MV-4-11 (cell line): ENCODE results near the gene CTXND1.

Experiments
- DNase-seq: peaks from one replicate; lab custom pipeline; 2025; lab: John Stamatoyannopoulos, UW

Gene CTXND1

DNA sequence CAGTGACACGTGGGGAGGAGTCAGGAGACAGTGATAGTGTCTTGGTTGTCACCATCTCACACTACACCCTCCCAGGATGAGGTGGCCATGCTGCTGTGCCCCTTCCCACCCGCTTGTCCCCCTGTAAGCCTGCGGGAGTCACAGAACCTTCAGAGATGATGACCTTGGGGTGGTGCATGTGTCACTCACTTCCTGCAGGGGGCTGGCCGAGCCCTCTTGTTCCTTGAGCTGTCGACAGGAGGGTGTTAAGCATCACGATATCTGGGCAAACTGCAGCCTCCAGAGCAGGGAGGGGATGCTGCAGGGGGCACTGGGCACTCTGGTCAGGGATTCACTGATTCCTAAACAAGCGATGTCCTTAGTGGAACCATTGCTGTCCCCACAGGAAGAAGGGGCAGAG lies 71.5 kb downstream of the CTXND1 start:
- no peak for DNase-seq

DNA sequence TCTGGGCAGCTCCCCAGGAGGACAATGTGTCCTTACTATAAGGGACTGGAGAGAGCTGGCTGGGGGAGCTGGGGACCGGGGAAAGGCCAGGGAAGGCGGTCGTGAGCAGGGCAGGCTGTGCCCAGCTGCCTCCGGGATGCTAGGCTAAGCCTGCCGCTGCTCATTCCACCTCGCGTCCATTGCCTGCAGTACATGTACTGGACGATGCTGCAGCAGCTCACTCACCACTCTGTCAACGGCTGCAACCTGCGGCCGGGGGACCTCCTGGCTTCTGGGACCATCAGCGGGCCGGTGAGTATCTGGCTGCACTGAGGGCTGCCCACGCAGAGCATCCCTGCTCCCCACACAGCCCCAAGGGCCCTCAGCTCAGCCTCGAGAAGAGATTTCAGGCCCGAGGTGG lies 72.1 kb downstream of the CTXND1 start:
- DNase-seq: no peak

DNA sequence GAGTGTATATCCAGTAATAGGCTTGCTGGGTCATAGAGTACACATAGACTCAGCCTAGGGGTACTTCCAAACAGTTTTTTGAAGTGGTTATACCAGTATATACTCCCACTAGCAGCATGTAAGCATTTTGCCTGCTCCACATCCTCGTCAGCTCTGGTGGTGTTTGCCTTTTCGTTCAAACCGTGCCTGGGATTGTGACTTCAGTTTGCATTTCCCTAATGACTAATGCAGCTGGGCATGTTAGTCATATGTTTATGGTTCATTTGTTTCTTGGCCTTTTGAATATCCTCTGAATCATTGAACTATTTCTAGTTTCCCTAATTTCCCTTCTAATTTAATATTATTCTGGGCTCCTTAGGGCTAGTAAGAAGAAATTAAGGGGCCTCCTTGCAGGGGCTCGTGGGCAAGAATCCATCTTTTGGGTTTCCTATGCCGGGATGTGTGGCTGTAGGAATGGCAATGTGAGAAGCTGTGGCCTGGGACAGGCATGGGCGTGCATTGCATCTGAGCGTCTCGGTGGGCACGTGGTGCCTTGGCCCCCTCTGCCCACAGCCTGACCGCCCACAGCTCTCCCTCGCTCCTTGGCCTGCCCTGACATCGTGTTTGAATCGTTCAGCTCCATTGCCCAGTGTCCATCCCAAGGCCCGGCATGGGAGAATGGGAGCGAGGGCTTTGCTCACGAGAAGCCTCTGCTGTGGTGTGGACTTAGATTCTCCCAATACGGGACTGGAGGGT lies 72.8 kb downstream of the CTXND1 start:
- no peak for DNase-seq

DNA sequence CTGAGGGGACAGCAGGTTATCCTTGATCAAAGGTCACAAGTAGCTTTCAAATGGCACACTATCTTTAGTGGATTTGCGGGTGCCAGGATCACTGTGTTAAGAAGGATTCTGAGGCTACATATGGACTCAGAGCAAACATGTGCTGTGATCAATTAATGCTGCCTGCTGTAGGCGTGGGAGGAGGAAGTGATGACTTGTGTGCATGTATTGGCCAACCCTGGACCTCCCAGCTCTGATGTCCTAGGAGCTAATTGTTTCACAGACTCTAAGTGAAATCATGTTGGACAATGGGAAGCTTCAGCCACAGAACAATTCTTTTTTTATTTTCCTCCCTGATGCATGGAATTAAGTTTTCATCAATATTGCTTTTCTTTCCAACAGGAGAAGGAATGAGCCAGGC lies 74.9 kb downstream of the CTXND1 start:
- peak; percentile 56 for DNase-seq

DNA sequence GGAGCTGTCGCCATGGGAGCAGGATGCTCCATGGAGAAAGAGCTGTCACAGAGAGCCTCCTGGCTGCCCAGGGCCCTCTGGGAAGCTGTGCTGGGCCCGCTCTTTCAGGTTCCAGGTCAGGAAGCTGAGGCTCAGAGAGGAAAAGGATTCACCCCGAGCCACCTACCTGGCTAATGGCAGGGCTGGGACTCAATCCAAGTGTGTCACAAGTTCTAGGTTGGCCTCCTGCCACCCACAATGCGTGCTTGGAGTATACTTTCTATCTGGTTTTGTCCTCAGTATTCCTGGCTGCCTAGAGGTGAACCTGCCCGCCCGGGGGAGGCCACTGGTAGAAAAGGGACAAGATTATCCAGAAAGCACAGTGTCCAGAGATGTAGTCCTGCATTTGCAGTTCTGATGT lies 75.6 kb downstream of the CTXND1 start:
- no peak for DNase-seq

DNA sequence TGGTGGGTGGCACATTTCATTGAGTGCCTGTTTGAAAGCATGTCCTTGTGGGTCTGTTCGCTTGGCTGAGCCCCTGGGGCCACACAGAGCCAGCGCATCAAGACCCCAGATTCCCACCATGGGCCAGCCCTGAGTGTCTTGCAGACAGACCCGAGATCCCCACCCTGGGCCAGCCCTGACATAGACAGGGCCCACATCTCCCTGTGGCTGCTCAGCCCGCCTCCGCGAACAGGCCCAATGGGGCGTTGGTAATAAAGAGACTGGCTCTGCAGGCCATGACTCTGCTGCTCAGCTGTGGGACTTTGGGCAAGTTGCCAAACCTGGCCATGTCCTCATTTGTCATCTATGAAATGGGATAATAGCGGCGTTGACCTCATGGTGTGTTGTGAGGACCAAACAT lies 76.6 kb downstream of the CTXND1 start:
- DNase-seq: no peak

DNA sequence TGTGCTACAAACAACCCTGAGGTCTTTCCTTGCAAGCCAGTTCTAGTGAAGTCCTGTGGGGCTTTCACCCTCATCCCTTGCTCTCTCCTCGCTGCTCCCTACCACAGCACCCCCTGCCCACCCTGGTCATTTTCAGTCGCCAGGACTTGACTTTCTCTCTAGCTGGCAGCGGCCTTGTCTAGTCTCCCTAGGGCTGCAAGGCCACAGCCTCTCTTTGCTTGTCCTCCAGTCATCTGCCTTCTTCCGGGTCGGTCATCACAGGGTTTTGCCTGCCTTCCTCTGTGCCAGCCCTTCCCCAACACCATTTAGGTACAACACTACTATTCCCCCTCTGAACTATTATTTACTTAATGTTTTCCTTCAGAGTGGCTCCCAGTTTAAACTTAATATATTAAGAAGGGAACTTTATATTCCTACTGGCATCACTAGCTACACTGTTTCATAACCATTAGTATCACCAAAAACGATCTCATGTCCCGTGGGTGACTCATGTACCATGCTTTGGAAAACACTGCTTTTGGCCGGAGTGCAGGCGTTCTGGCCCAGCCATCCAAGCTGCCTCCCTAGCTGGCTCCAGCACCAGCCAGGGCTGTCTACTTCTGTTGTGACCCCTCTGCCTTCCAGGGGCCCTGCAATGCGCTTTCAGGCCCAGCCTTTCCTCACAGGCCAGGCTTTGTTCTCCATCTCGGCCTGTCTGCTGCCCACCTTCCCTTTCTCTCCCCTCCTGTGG lies 77.8 kb downstream of the CTXND1 start:
- no peak for DNase-seq

DNA sequence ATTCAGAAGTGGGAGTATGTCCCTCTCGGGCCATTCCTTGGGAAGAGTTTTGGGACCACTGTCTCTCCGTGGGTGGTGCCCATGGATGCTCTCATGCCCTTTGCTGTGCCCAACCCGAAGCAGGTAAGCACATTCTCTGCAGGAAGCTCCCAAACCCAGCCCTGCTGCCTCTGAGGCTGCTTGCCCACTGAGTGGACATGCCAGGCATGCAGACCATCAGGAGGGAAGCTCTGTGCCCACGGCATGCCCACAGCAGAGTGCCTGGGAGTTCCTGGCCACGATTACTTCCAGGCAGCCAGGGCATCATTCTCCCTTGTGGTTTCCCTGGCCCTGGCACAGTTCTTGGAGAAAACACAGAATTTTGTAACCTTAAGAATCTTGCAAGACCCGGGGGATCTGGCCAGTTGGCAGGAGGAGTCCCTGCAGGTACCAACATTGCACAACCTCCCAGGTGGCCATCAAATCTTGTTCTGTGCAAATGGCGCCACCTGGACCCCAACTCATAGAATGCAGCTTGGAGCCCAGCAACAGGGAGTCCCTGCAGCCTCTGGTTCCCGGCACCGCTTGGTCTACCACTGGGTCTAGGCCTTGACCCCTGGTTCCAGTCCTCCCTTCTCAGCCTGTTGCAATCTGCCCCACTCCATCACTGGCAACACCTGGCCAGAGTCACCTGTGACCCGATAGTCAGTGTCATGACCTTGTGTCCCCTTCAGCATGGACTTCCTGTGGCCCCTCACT lies 78.8 kb downstream of the CTXND1 start:
- DNase-seq: peak; percentile 13

DNA sequence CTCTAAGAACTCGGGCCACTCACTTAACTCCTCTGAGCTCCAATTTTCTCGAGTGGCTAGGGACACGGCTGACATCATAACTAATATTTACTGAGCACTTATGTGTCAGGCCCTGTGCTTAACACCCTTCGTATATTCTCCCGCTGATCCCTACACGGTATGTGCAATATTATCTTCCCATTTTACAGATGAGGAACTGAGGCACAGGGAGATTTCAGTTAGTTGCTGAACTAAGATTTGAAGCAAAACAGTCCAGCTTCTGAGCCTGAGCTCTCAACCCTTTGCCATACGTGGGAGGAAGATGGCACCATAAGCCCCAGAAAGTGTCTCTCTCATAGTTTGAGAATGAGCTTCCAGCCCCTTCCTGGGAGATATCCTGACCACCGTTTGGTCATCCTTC lies 79.6 kb downstream of the CTXND1 start:
- DNase-seq: no peak

DNA sequence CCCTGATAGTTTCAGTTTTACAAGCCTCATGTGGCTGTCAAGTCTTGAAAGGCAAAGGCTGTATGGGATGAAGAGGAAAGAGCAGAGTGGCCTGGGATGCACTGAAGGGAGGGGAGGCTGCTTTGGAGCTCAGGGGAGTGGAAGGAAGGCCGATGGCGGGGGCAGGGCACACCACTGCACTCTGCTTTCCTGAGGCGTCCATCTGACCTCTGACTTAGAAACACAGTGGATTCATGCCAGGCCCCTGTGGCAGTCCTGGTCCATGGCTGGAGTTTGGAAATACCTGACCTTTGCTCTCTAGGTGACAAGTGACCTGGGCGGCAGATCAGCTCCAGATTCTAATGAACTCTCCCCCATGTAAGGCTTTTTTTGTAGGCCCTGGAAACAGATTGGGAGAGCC lies 80.2 kb downstream of the CTXND1 start:
- no peak for DNase-seq

DNA sequence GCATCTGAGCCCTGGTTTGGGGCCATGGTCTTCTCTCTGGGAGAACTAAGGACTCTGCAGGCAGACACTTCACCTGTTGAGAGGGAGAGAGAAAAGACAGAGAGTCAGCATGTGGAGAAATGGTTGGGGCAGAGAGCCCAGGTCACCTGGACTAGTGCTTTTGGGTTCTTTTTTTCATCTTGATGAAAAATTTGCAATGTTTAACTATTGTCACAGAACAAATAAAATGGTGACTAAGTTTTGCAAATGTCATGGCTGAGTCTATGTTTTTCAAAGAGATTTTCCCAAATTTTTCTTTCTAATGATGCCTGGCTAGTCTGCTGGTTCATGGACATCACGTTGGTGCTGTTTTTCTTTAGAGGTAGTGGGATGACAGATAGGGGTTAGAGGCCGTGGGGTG lies 81.4 kb downstream of the CTXND1 start:
- no peak for DNase-seq

DNA sequence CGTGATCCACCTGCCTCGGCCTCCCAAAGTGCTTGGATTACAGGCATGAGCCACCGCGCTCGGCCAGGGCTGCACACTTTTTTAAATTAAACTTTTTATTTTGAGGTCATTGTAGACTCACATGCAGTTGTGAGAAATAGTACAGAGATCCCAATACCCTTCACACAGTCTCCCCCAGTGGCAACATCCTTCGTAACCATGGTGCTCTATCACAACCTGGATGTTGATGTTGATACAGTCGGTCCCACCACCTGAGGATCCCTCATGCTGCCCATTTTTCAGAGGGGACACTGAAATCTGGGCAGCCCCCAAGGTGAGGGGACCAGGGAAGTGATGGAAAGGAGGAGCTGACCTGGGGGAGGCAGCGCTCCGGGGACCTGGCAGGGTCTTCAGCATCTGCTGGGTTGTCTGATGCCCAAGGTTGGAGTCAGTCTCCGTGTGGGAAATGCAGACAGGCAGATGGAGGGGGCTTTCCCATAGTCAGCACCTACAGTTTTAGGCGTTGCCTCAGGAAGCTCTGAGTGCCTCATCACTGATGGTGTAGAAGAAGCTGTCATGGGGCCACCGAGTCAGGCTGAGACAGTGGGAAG lies 82.2 kb downstream of the CTXND1 start:
- DNase-seq: no peak

DNA sequence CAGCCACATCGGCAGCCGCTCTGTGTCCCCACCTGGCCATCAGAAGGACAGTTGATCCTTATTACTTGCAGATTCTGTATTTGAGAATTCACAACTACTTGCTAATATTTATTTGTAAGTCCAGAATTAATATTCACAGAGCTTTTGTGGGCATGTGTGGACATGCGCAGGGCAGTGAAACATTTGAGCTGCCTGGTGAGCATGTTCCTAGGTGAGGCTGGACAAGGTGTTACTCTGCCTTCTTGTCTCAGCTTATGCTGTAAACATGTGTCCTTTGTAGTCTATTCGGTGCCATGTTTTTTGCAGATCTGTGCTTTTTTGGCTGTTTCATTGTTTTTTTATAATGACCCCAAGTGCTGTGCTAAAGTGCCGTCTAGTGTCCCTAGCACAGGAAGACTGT lies 83.6 kb downstream of the CTXND1 start:
- DNase-seq: no peak

DNA sequence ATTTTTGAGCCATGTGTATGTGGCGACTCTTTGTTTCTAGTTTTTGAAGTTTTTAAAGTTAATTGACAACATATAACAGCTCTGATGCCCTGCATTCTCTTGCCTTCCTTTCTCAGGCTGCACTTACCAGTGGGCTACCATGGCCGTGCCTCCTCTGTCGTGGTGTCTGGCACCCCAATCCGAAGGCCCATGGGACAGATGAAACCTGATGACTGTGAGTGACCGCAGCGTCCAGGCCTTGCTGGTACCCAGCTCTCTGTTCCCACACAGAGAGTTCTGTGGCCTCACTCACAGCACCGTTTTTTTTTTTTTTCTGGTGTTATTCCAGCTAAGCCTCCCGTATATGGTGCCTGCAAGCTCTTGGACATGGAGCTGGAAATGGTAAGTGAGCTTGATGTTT lies 84.1 kb downstream of the CTXND1 start:
- no peak for DNase-seq

DNA sequence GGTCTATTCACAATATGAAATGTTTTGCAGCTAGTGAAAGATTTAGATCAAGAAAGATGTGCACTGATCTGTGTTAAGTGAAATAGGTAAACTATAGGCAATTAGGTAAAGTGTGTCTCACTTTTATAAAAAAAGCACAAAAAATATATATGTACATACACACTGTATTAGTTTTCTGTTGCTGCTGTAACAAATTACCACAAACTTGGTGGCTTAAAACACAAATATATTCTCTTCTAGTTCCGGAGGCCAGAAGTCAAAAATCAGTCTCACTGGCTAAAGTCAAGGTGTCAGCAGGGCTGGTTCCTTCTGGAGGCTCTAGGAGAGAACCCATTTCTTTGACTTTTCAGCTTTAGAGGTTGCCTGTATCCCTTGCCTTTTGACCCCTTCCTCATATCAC lies 88.1 kb downstream of the CTXND1 start:
- DNase-seq: no peak

DNA sequence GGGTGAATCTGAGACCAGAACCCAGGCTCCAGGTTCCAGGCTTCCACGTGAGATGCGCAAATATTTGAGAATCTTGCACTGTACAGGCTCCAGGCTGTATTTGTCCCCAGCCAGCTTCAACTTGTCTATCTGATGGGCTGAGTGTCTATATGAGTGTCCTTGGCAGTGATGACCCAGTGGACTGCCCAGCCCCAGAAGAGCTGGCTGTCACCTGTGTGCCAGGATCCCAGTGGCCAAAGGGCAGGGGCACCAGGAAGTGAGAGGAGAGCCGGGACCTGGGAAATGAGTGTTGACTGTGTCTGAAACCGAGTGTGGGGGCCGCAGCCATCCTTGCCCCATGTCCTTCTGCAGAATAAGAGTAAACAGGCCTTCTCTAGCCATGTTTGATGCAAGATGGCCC lies 88.8 kb downstream of the CTXND1 start:
- DNase-seq: no peak

DNA sequence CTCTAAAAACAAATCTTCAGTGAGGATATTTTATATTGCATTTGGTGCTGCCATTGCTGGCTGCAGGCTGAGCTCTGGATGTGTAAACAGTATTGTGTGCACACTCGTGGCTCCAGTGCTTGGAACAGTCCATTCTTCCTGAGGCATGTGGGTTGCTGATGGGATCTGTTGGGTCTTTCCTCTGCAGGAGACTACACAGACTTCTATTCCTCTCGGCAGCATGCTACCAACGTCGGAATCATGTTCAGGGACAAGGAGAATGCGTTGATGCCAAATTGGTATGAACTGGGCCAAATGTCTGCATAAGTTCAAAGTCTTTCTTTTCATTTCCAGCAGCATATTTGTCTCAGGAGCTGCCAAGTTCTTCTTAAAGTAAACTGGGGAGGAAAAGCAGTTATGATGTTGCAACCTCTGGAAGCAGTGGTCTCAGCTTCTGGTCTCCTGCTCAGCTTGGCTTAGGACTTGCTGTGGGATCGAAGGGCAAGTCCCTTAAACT lies 89.9 kb downstream of the CTXND1 start:
- peak; percentile 10 for DNase-seq

DNA sequence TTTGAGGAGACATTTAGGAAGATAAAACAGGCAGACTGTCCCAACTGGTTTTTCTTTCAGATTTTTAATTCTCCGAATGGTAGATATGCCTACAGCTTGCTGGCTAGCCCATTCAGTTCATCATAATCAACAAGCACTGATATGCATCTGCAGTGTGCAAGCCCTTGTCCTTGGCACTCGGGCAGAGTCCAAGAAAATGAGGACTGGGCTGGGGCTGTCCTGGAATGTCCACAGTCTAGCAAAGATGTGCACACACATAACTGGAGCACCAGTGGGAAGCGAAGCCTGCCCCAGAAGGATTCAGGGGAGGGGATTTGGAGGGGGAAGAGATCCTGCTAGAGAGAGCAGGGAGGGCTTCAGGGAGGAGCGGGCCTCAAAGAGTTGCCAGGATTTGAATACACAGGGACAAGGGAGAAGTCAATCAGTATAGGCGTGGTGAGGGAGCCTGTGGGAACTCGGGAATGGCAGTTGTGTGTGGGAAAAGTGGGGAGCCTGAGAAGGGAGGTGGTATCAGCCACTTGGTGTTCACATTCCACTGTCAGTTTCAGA lies 90.5 kb downstream of the CTXND1 start:
- DNase-seq: no peak

DNA sequence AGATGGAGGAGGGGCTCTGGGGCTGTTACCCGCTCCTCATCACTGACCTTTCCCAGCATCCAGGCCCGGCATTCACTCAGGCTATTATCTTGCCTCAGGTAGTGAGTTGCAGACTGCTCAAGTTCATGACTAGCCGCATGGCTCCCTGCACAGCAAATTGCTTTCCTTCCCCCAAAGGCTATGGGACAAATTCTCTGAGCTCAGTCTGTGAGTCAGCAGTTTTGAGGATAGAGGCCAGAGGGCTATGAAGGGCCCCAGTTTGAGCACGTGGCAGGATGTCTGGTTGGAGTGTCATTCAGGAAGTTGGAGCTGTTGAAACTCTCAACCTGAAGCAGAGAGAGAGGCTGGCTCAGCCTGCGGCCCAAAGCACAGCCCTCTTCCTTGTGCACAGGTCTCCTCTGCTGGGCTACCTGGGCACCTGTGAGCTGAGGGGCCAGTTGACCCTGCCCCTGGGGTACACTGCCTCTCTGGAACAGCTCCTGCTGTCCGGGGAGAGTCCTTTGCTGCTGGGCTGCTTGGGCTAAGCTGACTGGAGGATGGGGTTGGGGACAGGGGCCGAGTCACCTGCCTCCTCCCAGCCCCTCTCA lies 91.3 kb downstream of the CTXND1 start:
- peak; percentile 97 for DNase-seq

DNA sequence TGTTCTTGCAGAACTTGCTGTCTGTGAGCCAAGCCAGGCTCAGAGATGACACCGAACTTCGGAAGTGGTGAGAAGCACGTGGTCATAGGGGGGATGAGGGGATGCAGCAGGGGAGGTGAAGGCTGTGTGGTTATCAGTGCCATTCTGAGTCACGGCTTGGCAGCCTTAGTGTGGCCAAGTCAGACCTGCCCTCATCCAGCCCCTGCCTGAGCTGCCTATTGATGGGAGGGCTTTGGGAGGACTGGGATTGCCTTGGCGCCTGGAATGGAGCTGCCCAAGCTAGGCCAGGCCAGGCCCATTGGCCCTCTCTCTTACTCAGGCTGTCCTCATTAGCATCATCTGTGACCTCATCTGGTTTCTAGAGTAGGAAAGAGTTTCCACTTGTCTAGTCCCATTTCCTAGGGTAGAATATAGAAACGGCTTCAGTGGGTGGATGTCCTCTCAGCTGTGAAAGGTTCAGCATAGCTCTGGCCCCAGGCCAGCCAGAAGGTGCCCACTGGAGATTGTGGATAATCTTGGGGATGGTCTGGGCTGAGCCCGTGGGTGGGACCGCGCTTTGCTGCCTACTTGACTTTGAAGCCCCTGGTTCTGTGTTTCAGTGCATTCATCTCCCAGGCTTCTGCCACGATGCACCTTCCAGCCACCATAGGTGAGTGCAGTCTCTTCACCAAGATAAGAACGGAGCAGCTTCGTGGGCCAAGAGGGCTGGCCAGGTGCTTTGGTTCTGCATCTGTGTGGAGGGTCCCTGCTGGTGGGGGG lies 92.0 kb downstream of the CTXND1 start:
- no peak for DNase-seq

DNA sequence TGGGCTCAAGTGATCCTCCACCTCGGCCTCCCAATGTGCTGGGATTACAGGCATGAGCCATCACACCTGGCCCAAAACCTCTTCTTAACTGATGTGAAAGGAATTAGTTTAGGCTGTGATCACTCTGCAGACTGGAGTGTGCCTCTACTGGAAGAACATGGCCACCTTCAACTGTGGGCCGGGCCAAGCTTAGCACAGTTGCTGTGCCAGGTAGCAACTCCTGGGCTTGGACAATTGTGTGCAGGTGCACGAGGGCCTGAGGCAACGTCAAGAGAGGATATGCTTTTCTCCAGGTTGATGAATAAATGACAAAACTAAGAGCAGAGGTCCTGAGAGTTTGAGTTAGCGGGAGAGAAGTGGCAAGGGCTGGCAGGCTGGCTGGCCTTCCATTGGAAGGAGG lies 92.7 kb downstream of the CTXND1 start:
- DNase-seq: no peak
